Right ventricle myocardium superior (tissue), 1 donor: ENCODE data around the gene MPG. TPM values are rescaled to one million over a fixed set of nuclear protein-coding genes. Genes with fewer than 3 reads are reported as not detected.
"Not testable (repeated sequence)": the region's sequence is repeated elsewhere in the genome, so short reads cannot be mapped to it uniquely, and the experiment has no call there.

Source experiments
- ATAC-seq: fragments of 200-7000 bp; cut with Tn5 transposase; one replicate; pipeline ENCODE4 v1.9.1; 2020; ENCODE audit warnings: mild to moderate bottlenecking; ENCODE audit not compliant: poor library complexity
- DNase-seq: peaks from one replicate; pipeline ENCODE4 v3.0.0-alpha.2; 2020
- intact Hi-C: fragments of 100-400 bp; cut with DNase I; formaldehyde crosslinking; loops from one replicate; pipeline ENCODE4 v1.11.2; 2022
- total RNA-seq: library from RNA; stranded (reverse); fragmentation: NEBNext Ultra II Directional; extraction: Animal tissue kit (Norgen Biotek cat#: 25700); gene quantifications from one replicate; pipeline ENCODE4 v1.2.1, GENCODE V29; 2021
- donor health status: DM: no; HTN: yes; CAD: no; lungs with severe emphysema.

Gene MPG
- total RNA-seq, 1 donor from 2014 or later = 31.6 TPM

- ATAC-seq, DNase-seq, intact Hi-C loops: not testable (repeated sequence)
These were observed 45.7 kb downstream of the MPG start for GRCh38 chr16:123558-124350.

GRCh38 chr16:125011-125410 is 47.0 kb downstream of the MPG start:
- ATAC-seq (no peak), DNase-seq (no peak)
- intact Hi-C loops = no loop called here

GRCh38 chr16:129075-129474 is 51.0 kb downstream of the MPG start:
- no peak for ATAC-seq
- DNase-seq = no peak
- intact Hi-C loops = no loop called here

- intact Hi-C loops = no loop called here
- DNase-seq = no peak
- no peak for ATAC-seq
These were observed 52.6 kb downstream of the MPG start for GRCh38 chr16:130533-131173.

GRCh38 chr16:132120-132519 is 54.1 kb downstream of the MPG start:
- DNase-seq = no peak
- no peak for ATAC-seq
- intact Hi-C loops = no loop called here

- ATAC-seq = no peak
- intact Hi-C loops = no loop called here
- DNase-seq = no peak
These were observed 55.7 kb downstream of the MPG start for GRCh38 chr16:133716-134115.

Other genes starting within 250 kb of the MPG start
- gene POLR3K, start 24.6 kb upstream of the MPG start, total RNA-seq = 11.1 TPM
- 79.9 TPM for gene SNRNP25, start 24.4 kb upstream of the MPG start, total RNA-seq
- 16.6 TPM for gene RHBDF1, start 5.6 kb upstream of the MPG start, total RNA-seq
- 19.2 TPM for gene NPRL3, start 60.4 kb downstream of the MPG start, total RNA-seq
- not detected for gene HBZ, start 74.4 kb downstream of the MPG start, total RNA-seq
- not detected for gene HBM, start 87.8 kb downstream of the MPG start, total RNA-seq
- 64.7 TPM for gene HBA2, start 94.7 kb downstream of the MPG start, total RNA-seq
- 110 TPM for gene HBA1, start 98.5 kb downstream of the MPG start, total RNA-seq
- gene HBQ1, start 102.2 kb downstream of the MPG start, total RNA-seq = not detected
- gene LUC7L, start 151.2 kb downstream of the MPG start, total RNA-seq = 25.0 TPM
- gene FAM234A, start 156.6 kb downstream of the MPG start, total RNA-seq = 135 TPM
- gene RGS11, start 197.7 kb downstream of the MPG start, total RNA-seq = 12.5 TPM
- 9.3 TPM for gene ARHGDIG, start 202.4 kb downstream of the MPG start, total RNA-seq
- gene PDIA2, start 204.9 kb downstream of the MPG start, total RNA-seq = 1.8 TPM